Nephron (organoid): ENCODE measurements around the gene MMP15.

ENCODE experiments used
- H3K27ac Mint-ChIP-seq, 3 experiments: 2 replicates each; pipeline ENCODE4 v1.8.0; 2020; ENCODE audit warnings: mixed read lengths in 3 of 3, mild to moderate bottlenecking in 2 of 3, moderate library complexity in 1 of 3
- H3K27me3 Mint-ChIP-seq: 2 replicates; pipeline ENCODE4 v1.8.0; 2021; ENCODE audit warnings: low read depth, mild to moderate bottlenecking, moderate library complexity, mixed read lengths
- H3K36me3 Mint-ChIP-seq: 2 replicates; pipeline ENCODE4 v1.8.0; 2020; ENCODE audit warnings: low read depth, mixed read lengths
- H3K4me1 Mint-ChIP-seq: 2 replicates; pipeline ENCODE4 v1.8.0; 2020; ENCODE audit warnings: mixed read lengths
- H3K4me3 Mint-ChIP-seq, 3 experiments: 2 replicates each; pipeline ENCODE4 v1.8.0; 2020; ENCODE audit warnings: mild to moderate bottlenecking in 3 of 3, mixed read lengths in 3 of 3, moderate library complexity in 2 of 3
- H3K9me3 Mint-ChIP-seq: 2 replicates; pipeline ENCODE4 v1.8.0; 2020; ENCODE audit warnings: mixed read lengths
- TF ChIP-seq, protein P1 (sequence below), 3 experiments: fragments of 200-600 bp; sonication (generic); IDR thresholded peaks; one replicate each; pipeline ENCODE4 v1.5.0; 2021; ENCODE audit warnings: antibody characterized with exemption in 3 of 3; ENCODE audit not compliant: unreplicated experiment in 3 of 3

The MMP15 gene

GRCh38 chr16:58034128-58034685 is 8.7 kb downstream of the MMP15 start:
- H3K27me3 Mint-ChIP-seq: peaks cover 10% of the 10 kb centered on the region
- H3K27ac Mint-ChIP-seq: peak overlapping the region in 1 of 3 experiments; percentile 43
- H3K4me1 Mint-ChIP-seq: peaks cover 17% of the 10 kb centered on the region
- no peaks in the 10 kb centered on the region for H3K36me3 Mint-ChIP-seq
- TF ChIP-seq, protein P1, sequence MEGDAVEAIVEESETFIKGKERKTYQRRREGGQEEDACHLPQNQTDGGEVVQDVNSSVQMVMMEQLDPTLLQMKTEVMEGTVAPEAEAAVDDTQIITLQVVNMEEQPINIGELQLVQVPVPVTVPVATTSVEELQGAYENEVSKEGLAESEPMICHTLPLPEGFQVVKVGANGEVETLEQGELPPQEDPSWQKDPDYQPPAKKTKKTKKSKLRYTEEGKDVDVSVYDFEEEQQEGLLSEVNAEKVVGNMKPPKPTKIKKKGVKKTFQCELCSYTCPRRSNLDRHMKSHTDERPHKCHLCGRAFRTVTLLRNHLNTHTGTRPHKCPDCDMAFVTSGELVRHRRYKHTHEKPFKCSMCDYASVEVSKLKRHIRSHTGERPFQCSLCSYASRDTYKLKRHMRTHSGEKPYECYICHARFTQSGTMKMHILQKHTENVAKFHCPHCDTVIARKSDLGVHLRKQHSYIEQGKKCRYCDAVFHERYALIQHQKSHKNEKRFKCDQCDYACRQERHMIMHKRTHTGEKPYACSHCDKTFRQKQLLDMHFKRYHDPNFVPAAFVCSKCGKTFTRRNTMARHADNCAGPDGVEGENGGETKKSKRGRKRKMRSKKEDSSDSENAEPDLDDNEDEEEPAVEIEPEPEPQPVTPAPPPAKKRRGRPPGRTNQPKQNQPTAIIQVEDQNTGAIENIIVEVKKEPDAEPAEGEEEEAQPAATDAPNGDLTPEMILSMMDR (IDR thresholded peaks at IDR 0.05; ENCODE audit: unreplicated experiment in 3 of 3): no peak
- H3K9me3 Mint-ChIP-seq: no peaks in the 10 kb centered on the region
- no peak overlapping the region for H3K4me3 Mint-ChIP-seq

GRCh38 chr16:58034774-58035173 is 9.2 kb downstream of the MMP15 start:
- TF ChIP-seq, protein P1 (IDR thresholded peaks at IDR 0.05; ENCODE audit: unreplicated experiment in 3 of 3): no peak
- Mint-ChIP-seq H3K4me3 (no peak overlapping the region), H3K4me1 (peaks cover 12% of the 10 kb centered on the region), H3K36me3 (peaks cover 4% of the 10 kb centered on the region), H3K9me3 (no peaks in the 10 kb centered on the region), H3K27me3 (peaks cover 7% of the 10 kb centered on the region), H3K27ac (no peak overlapping the region)

GRCh38 chr16:58035356-58036170 is 10.0 kb downstream of the MMP15 start:
- H3K9me3 Mint-ChIP-seq: no peaks in the 10 kb centered on the region
- TF ChIP-seq, protein P1 (IDR thresholded peaks at IDR 0.05; ENCODE audit: unreplicated experiment in 3 of 3): no peak
- no peak overlapping the region for H3K4me3 Mint-ChIP-seq
- no peak overlapping the region for H3K27ac Mint-ChIP-seq
- peaks cover 8% of the 10 kb centered on the region for H3K4me1 Mint-ChIP-seq
- peaks cover 4% of the 10 kb centered on the region for H3K36me3 Mint-ChIP-seq
- H3K27me3 Mint-ChIP-seq: peaks cover 7% of the 10 kb centered on the region

GRCh38 chr16:58036943-58037342 is 11.4 kb downstream of the MMP15 start:
- no peak overlapping the region for H3K27ac Mint-ChIP-seq
- H3K27me3 Mint-ChIP-seq: peaks cover 7% of the 10 kb centered on the region
- H3K4me3 Mint-ChIP-seq: no peak overlapping the region
- TF ChIP-seq, protein P1 (IDR thresholded peaks at IDR 0.05; ENCODE audit: unreplicated experiment in 3 of 3): no peak
- peaks cover 4% of the 10 kb centered on the region for H3K36me3 Mint-ChIP-seq
- H3K4me1 Mint-ChIP-seq: peaks cover 4% of the 10 kb centered on the region
- no peaks in the 10 kb centered on the region for H3K9me3 Mint-ChIP-seq

DNA sequence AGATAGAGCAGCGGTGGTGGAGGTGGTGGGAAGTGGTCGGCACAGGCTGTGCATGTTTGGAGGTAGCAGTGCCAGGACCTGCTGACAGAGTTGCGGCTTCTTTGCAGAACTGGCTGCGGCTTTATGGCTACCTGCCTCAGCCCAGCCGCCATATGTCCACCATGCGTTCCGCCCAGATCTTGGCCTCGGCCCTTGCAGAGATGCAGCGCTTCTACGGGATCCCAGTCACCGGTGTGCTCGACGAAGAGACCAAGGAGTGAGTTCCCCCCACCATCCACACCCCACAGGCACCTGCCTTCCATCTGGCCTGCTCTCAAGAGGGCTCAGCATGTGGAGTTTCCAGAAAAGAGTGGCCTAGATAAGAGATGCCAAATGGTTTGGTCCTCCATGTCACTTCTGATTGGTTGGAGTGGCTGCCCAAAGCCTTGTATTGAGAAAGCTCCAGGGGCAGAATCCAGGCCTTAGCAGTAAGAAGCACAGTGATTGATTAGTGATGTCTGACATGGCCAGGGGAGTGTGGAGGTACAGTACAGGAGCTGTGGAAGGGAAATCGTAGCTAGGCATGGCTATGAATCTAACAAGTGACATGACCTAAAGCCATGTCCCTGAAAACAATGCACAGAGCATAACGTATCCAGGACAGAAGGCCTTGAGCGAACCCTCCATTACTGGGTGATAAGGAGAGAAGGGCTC is 12.0 kb downstream of the MMP15 start:
- no peaks in the 10 kb centered on the region for H3K9me3 Mint-ChIP-seq
- H3K27me3 Mint-ChIP-seq: peaks cover 7% of the 10 kb centered on the region
- peaks cover 4% of the 10 kb centered on the region for H3K4me1 Mint-ChIP-seq
- peaks cover 4% of the 10 kb centered on the region for H3K36me3 Mint-ChIP-seq
- no peak overlapping the region for H3K27ac Mint-ChIP-seq
- TF ChIP-seq, protein P1 (IDR thresholded peaks at IDR 0.05; ENCODE audit: unreplicated experiment in 3 of 3): no peak
- no peak overlapping the region for H3K4me3 Mint-ChIP-seq
